ENCODE data around the gene CDH11.

CDH11 gene

GRCh38 chr16:64996641-64997040 is 125.2 kb downstream of the CDH11 start:
- Histone ChIP-seq H4K20me1 (ENCODE audit: insufficient read depth, low read length) (no peaks in the 10 kb centered on the region), H3F3A (ENCODE audit: insufficient read depth, low read length) (no peaks in the 10 kb centered on the region), H3K9me2 (replicated peaks; ENCODE audit: insufficient read depth, low read length) (no peaks in the 10 kb centered on the region), H3K4me3 (ENCODE audit: low read length) (no peak overlapping the region), H3K4me2 (ENCODE audit: low read depth, low read length) (no peak overlapping the region), H3K9ac (ENCODE audit: low read length) (no peak overlapping the region), H3K4me1 (ENCODE audit: low read length) (no peaks in the 10 kb centered on the region), H3K79me2 (ENCODE audit: low read length) (no peaks in the 10 kb centered on the region), H3K36me3 (replicated peaks; ENCODE audit: insufficient read depth, low read length) (no peaks in the 10 kb centered on the region), H3K27ac (ENCODE audit: low read length) (no peak overlapping the region), H3K9me3 (replicated peaks; ENCODE audit: insufficient read depth, low read length) (no peaks in the 10 kb centered on the region), H2AFZ (ENCODE audit: low read length) (no peak overlapping the region), H3K27me3 (replicated peaks; ENCODE audit: insufficient read depth, low read length) (no peaks in the 10 kb centered on the region)
- TF ChIP-seq CTCF (IDR thresholded peaks at IDR 0.05; ENCODE audit: low read length): no peak
- no peak for TF ChIP-seq EZH2 (optimal IDR thresholded peaks at IDR 0.05; ENCODE audit: low read depth, low read length)
- no peak for TF ChIP-seq EZH2phosphoT487 (IDR thresholded peaks at IDR 0.05; ENCODE audit: low read length)
- no peak for DNase-seq

DNA sequence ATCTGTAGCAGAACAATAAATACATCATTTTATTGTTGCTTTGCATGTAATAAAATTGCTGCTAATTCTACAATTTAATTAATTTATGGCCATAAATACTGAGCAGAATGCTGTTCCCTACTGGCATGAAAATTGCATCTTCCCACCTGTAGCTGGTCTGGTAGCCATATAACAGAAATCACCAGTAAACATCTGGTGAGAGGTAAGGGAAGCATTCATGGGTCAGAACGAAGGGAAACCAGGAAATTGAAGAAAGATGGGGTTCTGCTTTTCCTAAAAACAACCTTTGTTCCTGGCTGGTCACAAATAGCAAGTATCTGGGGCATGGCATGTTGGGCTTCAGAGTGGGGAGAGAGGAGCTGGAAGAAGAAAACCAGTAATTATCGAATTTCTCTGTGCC is 128.4 kb downstream of the CDH11 start:
- no peak for TF ChIP-seq CTCF (IDR thresholded peaks at IDR 0.05; ENCODE audit: low read length)
- no peak for TF ChIP-seq EZH2 (optimal IDR thresholded peaks at IDR 0.05; ENCODE audit: low read depth, low read length)
- TF ChIP-seq EZH2phosphoT487 (IDR thresholded peaks at IDR 0.05; ENCODE audit: low read length): no peak
- Histone ChIP-seq H3K9me2 (replicated peaks; ENCODE audit: insufficient read depth, low read length) (no peaks in the 10 kb centered on the region), H3K27me3 (replicated peaks; ENCODE audit: insufficient read depth, low read length) (no peaks in the 10 kb centered on the region), H3K79me2 (ENCODE audit: low read length) (no peaks in the 10 kb centered on the region), H3K9me3 (replicated peaks; ENCODE audit: insufficient read depth, low read length) (no peaks in the 10 kb centered on the region), H4K20me1 (ENCODE audit: insufficient read depth, low read length) (no peaks in the 10 kb centered on the region), H3F3A (ENCODE audit: insufficient read depth, low read length) (no peaks in the 10 kb centered on the region), H3K9ac (ENCODE audit: low read length) (no peak overlapping the region), H3K36me3 (replicated peaks; ENCODE audit: insufficient read depth, low read length) (no peaks in the 10 kb centered on the region), H3K27ac (ENCODE audit: low read length) (no peak overlapping the region), H3K4me2 (ENCODE audit: low read depth, low read length) (no peak overlapping the region), H3K4me3 (ENCODE audit: low read length) (no peak overlapping the region), H2AFZ (ENCODE audit: low read length) (no peak overlapping the region), H3K4me1 (ENCODE audit: low read length) (no peaks in the 10 kb centered on the region)
- no peak for DNase-seq

DNA sequence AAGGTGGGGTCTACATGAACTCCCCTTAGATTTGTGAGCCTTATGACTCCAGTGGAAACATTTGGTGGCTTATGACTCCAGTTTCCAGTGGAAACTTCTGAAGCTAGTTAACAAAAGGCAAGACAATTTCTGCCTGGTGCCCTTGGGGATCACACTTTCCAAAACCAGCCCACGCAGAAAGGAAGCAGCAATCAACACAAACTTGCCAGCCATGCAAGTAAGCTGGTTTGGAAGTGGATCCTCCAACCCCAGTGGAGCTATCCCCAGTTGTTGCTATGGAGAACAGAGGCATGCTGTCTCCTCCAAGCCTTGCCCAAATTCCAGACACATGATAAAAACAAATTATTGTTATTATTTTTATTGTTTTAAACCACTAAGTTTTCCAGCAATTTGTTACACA is 130.9 kb downstream of the CDH11 start:
- TF ChIP-seq EZH2 (optimal IDR thresholded peaks at IDR 0.05; ENCODE audit: low read depth, low read length) (no peak), EZH2phosphoT487 (IDR thresholded peaks at IDR 0.05; ENCODE audit: low read length) (no peak), CTCF (IDR thresholded peaks at IDR 0.05; ENCODE audit: low read length) (no peak)
- Histone ChIP-seq H3K36me3 (replicated peaks; ENCODE audit: insufficient read depth, low read length) (no peaks in the 10 kb centered on the region), H3K27me3 (replicated peaks; ENCODE audit: insufficient read depth, low read length) (no peaks in the 10 kb centered on the region), H3K9me2 (replicated peaks; ENCODE audit: insufficient read depth, low read length) (no peaks in the 10 kb centered on the region), H3K27ac (ENCODE audit: low read length) (no peak overlapping the region), H3K4me2 (ENCODE audit: low read depth, low read length) (no peak overlapping the region), H3K4me3 (ENCODE audit: low read length) (no peak overlapping the region), H2AFZ (ENCODE audit: low read length) (no peak overlapping the region), H3K9me3 (replicated peaks; ENCODE audit: insufficient read depth, low read length) (no peaks in the 10 kb centered on the region), H3F3A (ENCODE audit: insufficient read depth, low read length) (no peaks in the 10 kb centered on the region), H3K79me2 (ENCODE audit: low read length) (no peaks in the 10 kb centered on the region), H4K20me1 (ENCODE audit: insufficient read depth, low read length) (no peaks in the 10 kb centered on the region), H3K4me1 (ENCODE audit: low read length) (no peaks in the 10 kb centered on the region), H3K9ac (ENCODE audit: low read length) (no peak overlapping the region)
- DNase-seq: no peak
